Astrocyte of the spinal cord (primary cell): Measurements from ENCODE around the gene ACTR6.
"Not testable (repeated sequence)": the region's sequence is repeated elsewhere in the genome, so short reads cannot be mapped to it uniquely, and the experiment has no call there.

ENCODE experiments used
- DNase-seq: peaks from one replicate; pipeline ENCODE4 v3.0.0; 2011; ENCODE audit warnings: low read depth, low spot score
- H3K4me3 ChIP-seq: 2 replicates; pipeline ENCODE4 v1.5.1; 2011; ENCODE audit warnings: low read depth, mild to moderate bottlenecking, low read length, moderate library complexity
- CTCF ChIP-seq: IDR thresholded peaks from 2 replicates; pipeline ENCODE4 v1.5.1; 2012; ENCODE audit warnings: low read depth, mild to moderate bottlenecking, low read length, inconsistent platforms
- in situ Hi-C: cut with HindIII; loops from 2 replicates; pipeline ENCODE4 v1.10.0; 2017; ENCODE audit warnings: low sequenced_read_pairs

The ACTR6 gene

GRCh38 chr12:100179252-100179651 is 21.4 kb upstream of the ACTR6 start:
- no peak for TF ChIP-seq CTCF

GRCh38 chr12:100184549-100185145 is 16.0 kb upstream of the ACTR6 start:
- H3K4me3 ChIP-seq: no peak overlapping the region
- DNase-seq: no peak
- TF ChIP-seq CTCF: no peak
- in situ Hi-C loops: no loop called here

More at GRCh38 chr12:100179252-100179651, 21.4 kb upstream of the ACTR6 start:
- in situ Hi-C loops: no loop called here
- no peak overlapping the region for H3K4me3 ChIP-seq
- DNase-seq: no peak

GRCh38 chr12:100185361-100185894 is 15.2 kb upstream of the ACTR6 start:
- no peak overlapping the region for H3K4me3 ChIP-seq
- no peak for DNase-seq
- no peak for TF ChIP-seq CTCF
- in situ Hi-C loops: no loop called here

- H3K4me3 ChIP-seq: no peak overlapping the region
- in situ Hi-C loops: no loop called here
- TF ChIP-seq CTCF: no peak
- no peak for DNase-seq
Observed at GRCh38 chr12:100186071-100186470, 14.5 kb upstream of the ACTR6 start.

- DNase-seq: no peak
- no peak overlapping the region for H3K4me3 ChIP-seq
- in situ Hi-C loops: no loop called here
- TF ChIP-seq CTCF: no peak
Observed at GRCh38 chr12:100187068-100187467, 13.5 kb upstream of the ACTR6 start.

GRCh38 chr12:100187857-100188519 is 12.6 kb upstream of the ACTR6 start:
- no peak for DNase-seq
- TF ChIP-seq CTCF: no peak
- in situ Hi-C loops: no loop called here
- no peak overlapping the region for H3K4me3 ChIP-seq

- H3K4me3 ChIP-seq, DNase-seq, in situ Hi-C loops: not testable (repeated sequence)
Observed at GRCh38 chr12:100188888-100189635, 11.6 kb upstream of the ACTR6 start.
